HAP-1 (cell line): Measurements from ENCODE around the gene HDGFL3.

ENCODE experiments used
- DNase-seq, 2 experiments: peaks; one replicate each; pipeline ENCODE4 v3.0.0-alpha.2; 2016 to 2020; ENCODE audit warnings: low spot score in 2 of 2
- H3K27me3 ChIP-seq: fragments of 250-450 bp; sonication (Bioruptor Pico); 2 replicates; pipeline ENCODE4 v1.5.1; 2020; ENCODE audit warnings: low read depth, mild to moderate bottlenecking, moderate library complexity
- H3K36me3 ChIP-seq: fragments of 250-450 bp; sonication (Bioruptor Pico); replicated peaks from 2 replicates; pipeline ENCODE4 v1.5.1; 2020; ENCODE audit warnings: mild to moderate bottlenecking
- H3K4me1 ChIP-seq: fragments of 250-450 bp; sonication (Bioruptor Pico); 2 replicates; pipeline ENCODE4 v1.5.1; 2020; ENCODE audit warnings: mild to moderate bottlenecking
- H3K4me3 ChIP-seq: fragments of 250-450 bp; sonication (Bioruptor Pico); 2 replicates; pipeline ENCODE4 v1.5.1; 2020; ENCODE audit warnings: mild to moderate bottlenecking, moderate library complexity
- H3K9me3 ChIP-seq: fragments of 250-450 bp; sonication (Bioruptor Pico); 2 replicates; pipeline ENCODE4 v1.5.1; 2020; ENCODE audit warnings: mild to moderate bottlenecking, moderate library complexity
- in situ Hi-C: fragments of 300-500 bp; cut with MboI; formaldehyde crosslinking; loops from 3 replicates; pipeline ENCODE4 v1.14.3; 2020; ENCODE audit warnings: low sequenced_read_pairs, inconsistent platforms, mixed read lengths

Gene HDGFL3

DNA sequence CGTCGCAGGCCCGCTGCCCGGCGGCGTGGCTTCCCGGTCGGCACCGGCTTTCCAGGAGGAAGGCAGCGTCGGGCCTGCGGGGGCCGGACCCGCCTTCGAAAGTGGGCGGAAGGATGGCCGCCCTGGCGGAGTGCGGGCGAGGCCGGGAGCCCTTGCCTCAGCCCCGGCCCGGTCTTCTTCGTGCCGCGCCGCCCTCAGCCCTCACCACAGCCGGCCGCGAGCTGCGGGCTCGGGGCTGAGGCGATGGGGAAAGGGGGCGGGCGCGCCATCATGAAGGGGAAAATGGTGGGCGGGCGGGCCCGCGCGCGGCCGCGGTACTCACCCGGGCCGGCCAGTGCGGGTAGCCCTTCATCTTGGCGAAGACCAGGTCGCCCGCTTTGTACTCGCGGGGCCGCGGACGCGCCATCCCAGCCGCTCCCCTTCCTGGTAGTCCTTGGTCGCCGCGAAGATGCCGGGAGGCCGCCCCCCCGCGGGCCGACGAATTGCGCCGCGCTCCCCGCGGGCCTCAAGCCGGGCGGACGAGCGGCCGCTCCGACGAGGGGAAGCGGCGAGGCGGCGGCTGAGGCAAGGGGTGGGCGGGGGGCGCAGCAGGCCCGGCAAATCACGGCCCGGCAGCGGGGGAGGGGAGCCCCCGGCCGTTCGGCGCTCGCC is 489 bp downstream of the HDGFL3 start:
- Histone ChIP-seq H3K9me3 (no peaks in the 10 kb centered on the region), H3K36me3 (no peaks in the 10 kb centered on the region; the same call in 1 of the 2 replicates), H3K4me1 (peaks cover 39% of the 10 kb centered on the region), H3K4me3 (peak overlapping the region; percentile 70), H3K27me3 (no peaks in the 10 kb centered on the region)
- DNase-seq: peak in 1 of 2 experiments; percentile 77
- in situ Hi-C loops: no loop called here

DNA sequence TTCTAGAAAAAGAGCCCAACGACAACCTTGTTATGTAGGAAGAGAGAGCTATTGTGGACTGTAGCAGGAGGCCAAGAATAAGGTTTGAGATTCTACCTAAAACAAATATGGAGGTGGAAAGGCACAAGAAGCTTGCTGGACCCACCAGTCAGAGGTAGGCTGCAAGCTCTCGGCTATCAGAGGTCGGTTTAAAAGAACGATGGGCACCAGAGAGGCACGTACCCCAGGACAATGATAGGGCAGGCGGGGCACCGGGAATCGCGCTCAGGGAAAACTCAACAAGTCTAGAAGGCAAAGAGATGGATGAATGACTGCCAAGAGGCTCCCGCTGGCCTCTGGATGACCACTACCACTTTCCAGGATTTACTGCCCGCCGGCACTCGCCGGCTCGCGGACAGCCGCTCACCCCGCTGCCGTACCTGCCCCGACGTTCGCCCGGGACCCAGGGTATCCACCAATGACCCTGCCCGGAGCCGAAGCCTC is 1.1 kb downstream of the HDGFL3 start:
- Histone ChIP-seq H3K4me3 (peak overlapping the region; percentile 70), H3K4me1 (peaks cover 45% of the 10 kb centered on the region), H3K27me3 (no peaks in the 10 kb centered on the region), H3K9me3 (no peaks in the 10 kb centered on the region), H3K36me3 (no peaks in the 10 kb centered on the region; the same call in 1 of the 2 replicates)
- DNase-seq: peak in 1 of 2 experiments; percentile 53
- in situ Hi-C loops: no loop called here

DNA sequence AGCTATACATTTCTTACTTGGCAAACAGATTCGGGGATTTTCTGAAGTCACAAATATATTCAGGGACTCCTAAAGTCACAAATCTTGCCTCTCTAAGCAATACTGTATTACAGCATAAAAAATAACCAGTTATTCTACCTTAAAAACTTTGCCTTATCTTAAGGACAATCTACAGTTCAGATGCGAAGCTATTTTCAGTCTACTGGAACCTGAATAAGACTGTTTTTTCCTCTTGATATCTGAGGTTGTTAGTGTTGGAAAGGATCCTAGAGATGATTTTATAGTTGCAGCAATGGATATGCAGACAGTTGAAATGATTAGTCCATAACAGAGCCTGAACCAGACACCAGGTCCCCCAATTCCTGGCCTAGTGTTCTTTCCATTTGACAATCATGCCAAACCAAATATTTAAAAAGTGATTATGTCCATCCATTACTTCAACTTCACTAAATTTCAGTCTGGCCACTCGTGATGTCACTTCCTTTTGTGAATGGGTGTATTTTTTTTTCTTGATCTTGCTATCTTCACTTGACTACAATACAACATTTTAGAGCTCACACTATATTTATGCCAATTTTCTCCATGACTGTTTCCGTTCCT is 1.8 kb downstream of the HDGFL3 start:
- Histone ChIP-seq H3K36me3 (no peaks in the 10 kb centered on the region; the same call in 1 of the 2 replicates), H3K27me3 (no peaks in the 10 kb centered on the region), H3K4me1 (peaks cover 46% of the 10 kb centered on the region), H3K4me3 (peak overlapping the region; percentile 70), H3K9me3 (no peaks in the 10 kb centered on the region)
- in situ Hi-C loops: no loop called here
- DNase-seq: no peak

DNA sequence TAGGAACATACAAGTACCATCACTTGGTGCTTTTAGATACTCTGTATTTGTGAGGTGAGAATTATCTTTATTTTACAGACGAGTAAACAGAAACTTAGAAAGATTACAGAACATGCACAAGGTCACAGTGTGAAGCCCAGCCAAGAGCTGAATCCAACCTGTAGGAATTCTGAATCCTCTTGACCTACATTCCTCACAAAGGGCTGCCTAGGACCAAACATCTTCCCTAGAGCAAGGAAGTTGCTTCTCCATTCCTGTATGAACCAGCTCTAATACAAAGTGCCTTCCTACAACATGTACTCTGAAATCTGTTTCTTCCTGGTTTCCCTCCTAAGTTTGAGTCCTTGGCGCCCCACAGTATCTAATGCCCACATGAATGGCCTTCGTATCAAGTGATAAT is 2.9 kb downstream of the HDGFL3 start:
- Histone ChIP-seq H3K9me3 (no peaks in the 10 kb centered on the region), H3K4me3 (no peak overlapping the region), H3K36me3 (no peaks in the 10 kb centered on the region; the same call in 1 of the 2 replicates), H3K27me3 (no peaks in the 10 kb centered on the region), H3K4me1 (peaks cover 46% of the 10 kb centered on the region)
- in situ Hi-C loops: no loop called here
- peak in 1 of 2 experiments; percentile 37 for DNase-seq

DNA sequence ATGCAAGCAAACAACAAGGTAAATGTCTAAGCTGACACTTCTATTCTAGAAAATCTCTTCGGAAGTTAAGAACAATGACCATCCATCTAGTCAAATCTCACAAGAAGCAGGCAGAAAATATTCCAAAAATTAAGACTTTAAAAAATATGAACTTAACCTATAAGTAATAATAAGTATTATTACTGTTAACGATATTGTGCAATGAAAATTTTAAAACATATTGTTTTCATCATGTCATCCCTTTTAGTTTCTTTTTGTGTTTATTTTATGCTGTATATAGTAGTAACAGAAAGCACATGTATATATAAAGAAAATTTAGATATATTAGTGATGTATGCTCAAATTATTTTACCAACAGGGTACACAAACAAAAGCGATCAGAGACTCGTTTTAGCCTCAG is 4.1 kb downstream of the HDGFL3 start:
- H3K4me3 ChIP-seq: no peak overlapping the region
- peaks cover 46% of the 10 kb centered on the region for H3K4me1 ChIP-seq
- no peak for DNase-seq
- in situ Hi-C loops: no loop called here
- no peaks in the 10 kb centered on the region for H3K27me3 ChIP-seq
- H3K9me3 ChIP-seq: no peaks in the 10 kb centered on the region
- H3K36me3 ChIP-seq: no peaks in the 10 kb centered on the region; the same call in 1 of the 2 replicates

- in situ Hi-C loops: no loop called here
- no peaks in the 10 kb centered on the region for H3K9me3 ChIP-seq
- no peaks in the 10 kb centered on the region for H3K27me3 ChIP-seq
- no peaks in the 10 kb centered on the region for H3K36me3 ChIP-seq
- no peak for DNase-seq
- H3K4me3 ChIP-seq: no peak overlapping the region
- peaks cover 42% of the 10 kb centered on the region for H3K4me1 ChIP-seq
Observed at GRCh38 chr15:83200589-83200988, 7.0 kb downstream of the HDGFL3 start.

GRCh38 chr15:83200162-83200561 is 7.5 kb downstream of the HDGFL3 start:
- in situ Hi-C loops: no loop called here
- H3K4me3 ChIP-seq: no peak overlapping the region
- no peaks in the 10 kb centered on the region for H3K36me3 ChIP-seq
- no peaks in the 10 kb centered on the region for H3K27me3 ChIP-seq
- no peaks in the 10 kb centered on the region for H3K9me3 ChIP-seq
- DNase-seq: no peak
- peaks cover 41% of the 10 kb centered on the region for H3K4me1 ChIP-seq

DNA sequence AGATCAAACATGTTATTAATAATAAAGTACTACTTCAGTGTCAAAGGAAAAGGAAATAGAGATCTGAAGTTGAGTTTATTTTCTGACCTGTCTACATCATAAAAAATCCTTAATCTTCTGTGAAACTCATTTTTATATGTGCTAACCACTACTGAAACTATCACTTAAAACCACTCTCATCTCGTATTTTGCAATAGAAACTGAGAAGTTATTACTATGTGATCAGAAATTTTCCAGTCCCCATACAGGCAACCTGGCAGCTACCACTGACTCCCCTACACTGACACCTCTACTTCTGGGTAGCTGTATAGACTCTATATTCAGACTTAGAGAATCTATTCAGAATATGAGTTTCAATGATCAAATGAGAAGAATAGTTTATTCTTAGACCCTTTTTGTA is 8.3 kb downstream of the HDGFL3 start:
- Histone ChIP-seq H3K27me3 (no peaks in the 10 kb centered on the region), H3K36me3 (no peaks in the 10 kb centered on the region), H3K9me3 (no peaks in the 10 kb centered on the region), H3K4me1 (peaks cover 37% of the 10 kb centered on the region), H3K4me3 (no peak overlapping the region)
- in situ Hi-C loops: no loop called here
- DNase-seq: no peak

GRCh38 chr15:83198476-83198875 is 9.1 kb downstream of the HDGFL3 start:
- H3K9me3 ChIP-seq: no peaks in the 10 kb centered on the region
- DNase-seq: no peak
- H3K27me3 ChIP-seq: no peaks in the 10 kb centered on the region
- in situ Hi-C loops: no loop called here
- H3K4me1 ChIP-seq: peaks cover 29% of the 10 kb centered on the region
- H3K36me3 ChIP-seq: no peaks in the 10 kb centered on the region
- no peak overlapping the region for H3K4me3 ChIP-seq

- no peak for DNase-seq
- Histone ChIP-seq H3K4me1 (peaks cover 10% of the 10 kb centered on the region; the same call in 1 of the 2 replicates), H3K9me3 (no peaks in the 10 kb centered on the region), H3K4me3 (no peak overlapping the region), H3K36me3 (no peaks in the 10 kb centered on the region), H3K27me3 (no peaks in the 10 kb centered on the region)
- in situ Hi-C loops: no loop called here
Observed at GRCh38 chr15:83194528-83194927, 13.1 kb downstream of the HDGFL3 start.

- Histone ChIP-seq H3K4me3 (no peak overlapping the region), H3K36me3 (no peaks in the 10 kb centered on the region), H3K27me3 (no peaks in the 10 kb centered on the region), H3K9me3 (no peaks in the 10 kb centered on the region), H3K4me1 (peaks cover 10% of the 10 kb centered on the region; the same call in 1 of the 2 replicates)
- DNase-seq: no peak
- in situ Hi-C loops: no loop called here
Observed at GRCh38 chr15:83193721-83194120, 13.9 kb downstream of the HDGFL3 start.

DNA sequence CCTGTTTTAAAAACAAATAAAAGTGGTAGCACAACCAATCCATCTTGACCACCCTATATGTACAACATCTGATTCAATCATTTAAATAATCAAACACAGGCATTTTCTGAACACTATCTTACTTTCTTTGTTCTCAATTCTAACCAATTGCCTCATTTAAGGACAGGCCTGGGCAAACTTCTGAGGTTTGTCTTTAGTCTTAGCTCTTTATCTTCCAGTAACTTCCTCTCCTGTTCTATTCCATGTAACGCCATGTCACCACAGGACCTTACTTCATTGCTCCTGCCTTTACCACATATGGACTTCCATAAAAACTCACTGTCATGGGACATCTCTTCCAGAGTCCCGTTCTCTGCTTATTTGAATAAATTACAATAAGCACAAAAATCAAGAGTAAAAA is 14.9 kb downstream of the HDGFL3 start:
- H3K4me3 ChIP-seq: no peak overlapping the region
- no peaks in the 10 kb centered on the region for H3K9me3 ChIP-seq
- no peaks in the 10 kb centered on the region; the same call in 1 of the 2 replicates for H3K36me3 ChIP-seq
- peaks cover 10% of the 10 kb centered on the region; the same call in 1 of the 2 replicates for H3K4me1 ChIP-seq
- H3K27me3 ChIP-seq: no peaks in the 10 kb centered on the region
- in situ Hi-C loops: no loop called here
- no peak for DNase-seq

DNA sequence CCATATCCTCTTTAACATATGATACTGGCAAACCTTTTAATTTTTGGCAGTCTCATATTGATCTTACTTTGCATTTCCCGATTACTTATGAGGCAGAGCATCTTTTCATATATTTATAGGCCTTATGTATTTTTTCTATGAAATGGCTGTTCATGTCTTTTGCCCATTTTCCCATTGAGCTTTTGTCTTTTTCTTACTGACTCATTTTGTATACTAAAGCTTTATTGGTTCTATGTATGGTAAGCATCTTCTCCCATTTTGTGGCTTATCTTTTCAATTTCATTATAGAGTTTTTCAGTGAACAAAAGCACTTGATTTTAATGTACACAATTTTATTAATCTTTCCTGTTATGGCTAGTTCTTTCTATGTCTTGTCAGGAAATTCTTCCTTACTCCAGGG is 17.2 kb downstream of the HDGFL3 start:
- Histone ChIP-seq H3K9me3 (no peaks in the 10 kb centered on the region), H3K4me1 (peaks cover 8% of the 10 kb centered on the region; the same call in 1 of the 2 replicates), H3K4me3 (no peak overlapping the region), H3K36me3 (no peaks in the 10 kb centered on the region; the same call in 1 of the 2 replicates), H3K27me3 (no peaks in the 10 kb centered on the region)
- no peak for DNase-seq
- in situ Hi-C loops: no loop called here

DNA sequence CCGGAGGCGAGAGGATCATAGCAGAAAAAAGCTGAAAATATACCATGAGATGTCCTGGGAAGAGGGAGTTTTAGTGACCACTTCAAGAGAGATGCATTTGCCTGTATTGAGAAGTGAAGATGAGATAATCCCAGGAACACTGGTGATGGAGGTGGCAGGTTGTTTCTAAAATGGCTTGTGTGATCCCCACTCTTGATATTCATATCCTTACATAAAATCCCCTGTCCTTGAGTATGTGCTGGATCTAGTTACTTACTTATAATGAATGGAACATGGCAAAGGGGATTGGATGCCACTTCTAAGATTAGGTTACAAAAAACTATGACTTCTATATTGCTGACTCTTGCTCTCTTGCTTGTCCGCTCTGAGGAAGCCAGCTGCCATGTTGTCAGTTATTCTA is 22.1 kb downstream of the HDGFL3 start:
- Histone ChIP-seq H3K4me1 (no peaks in the 10 kb centered on the region; the same call in 1 of the 2 replicates), H3K9me3 (no peaks in the 10 kb centered on the region), H3K4me3 (no peak overlapping the region), H3K36me3 (no peaks in the 10 kb centered on the region; the same call in 1 of the 2 replicates), H3K27me3 (no peaks in the 10 kb centered on the region)
- in situ Hi-C loops: no loop called here
- no peak for DNase-seq
